Measurements from ENCODE around the gene NPSR1. TPM values are rescaled to one million over a fixed set of nuclear protein-coding genes. Genes with fewer than 3 reads are reported as not detected.

The NPSR1 gene
- total RNA-seq, 1 experiment from 2014 or later: not detected

DNA sequence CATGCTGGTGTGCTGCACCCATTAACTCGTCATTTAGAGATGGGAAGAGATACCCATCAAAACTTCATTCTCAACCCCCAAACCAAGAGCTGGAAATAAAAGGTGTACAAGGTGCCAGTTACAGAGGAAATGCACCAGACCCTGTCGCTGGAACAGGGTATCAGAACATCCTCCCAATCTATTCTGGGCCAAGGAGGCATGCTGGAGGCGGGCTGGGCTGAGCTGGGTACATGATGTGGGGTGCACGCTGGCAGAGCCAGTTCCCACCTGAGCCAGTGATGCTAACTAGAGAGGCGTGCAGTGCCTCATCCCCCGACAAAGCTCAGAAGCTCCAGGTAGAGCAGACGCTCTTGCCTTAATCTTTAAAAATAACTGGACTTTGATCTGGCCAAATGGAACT is 70.1 kb downstream of the NPSR1 start:
- Mint-ChIP-seq H3K36me3 (ENCODE audit: insufficient read depth in 1 of 3, low read depth in 3 of 3) (no peaks in the 10 kb centered on the region), H3K4me3 (no peak overlapping the region), H3K27me3 (ENCODE audit: low read depth) (no peaks in the 10 kb centered on the region), H3K27ac (no peak overlapping the region; a peak in 1 of 7 replicates), H3K9me3 (no peaks in the 10 kb centered on the region), H3K4me1 (no peaks in the 10 kb centered on the region)
- Histone ChIP-seq H3T11ph (ENCODE audit: low read length) (no peak overlapping the region), H3K23me2 (ENCODE audit: insufficient read length, low read depth, low read length, poor library complexity, severe bottlenecking) (no peaks in the 10 kb centered on the region), H3K56ac (ENCODE audit: insufficient read length, low read depth, low read length) (no peak overlapping the region), H3K4ac (ENCODE audit: low read depth, low read length) (no peak overlapping the region), H4K5ac (ENCODE audit: insufficient read length, low read depth, low read length) (no peak overlapping the region), H4K91ac (ENCODE audit: insufficient read length, low read depth, low read length) (no peak overlapping the region), H2BK5ac (ENCODE audit: insufficient read length, low read length) (no peak overlapping the region), H3K79me2 (ENCODE audit: insufficient read depth, low read length) (no peaks in the 10 kb centered on the region), H2AFZ (ENCODE audit: low read length) (no peak overlapping the region), H2BK15ac (ENCODE audit: low read depth, low read length) (no peak overlapping the region), H3K4me2 (ENCODE audit: insufficient read depth, insufficient read length, low read length) (no peak overlapping the region), H3K9ac (ENCODE audit: extremely low read depth, insufficient read length, low read length) (no peak overlapping the region), H4K8ac (replicated peaks; ENCODE audit: insufficient read length, low read depth, low read length) (no peak overlapping the region), H2AK5ac (ENCODE audit: insufficient read length, low read length) (no peak overlapping the region), H4K20me1 (ENCODE audit: control insufficient read depth, insufficient read depth, insufficient read length) (no peaks in the 10 kb centered on the region), H3K18ac (ENCODE audit: insufficient read length, low read depth, low read length) (no peak overlapping the region), H3K79me1 (ENCODE audit: insufficient read depth, low read depth, low read length, poor library complexity, severe bottlenecking) (no peaks in the 10 kb centered on the region), H3K23ac (ENCODE audit: insufficient read length, low read depth, low read length) (no peak overlapping the region), H3K14ac (ENCODE audit: insufficient read depth, low read length) (no peak overlapping the region), H2BK120ac (ENCODE audit: low read depth, low read length, poor library complexity, severe bottlenecking) (no peak overlapping the region), H3K9me3 (ENCODE audit: control insufficient read depth, low read depth, low read length) (no peaks in the 10 kb centered on the region), H2BK20ac (ENCODE audit: low read depth, low read length, poor library complexity, severe bottlenecking) (no peak overlapping the region), H3K27ac (ENCODE audit: insufficient read length, low read depth, low read length) (no peak overlapping the region), H3K27me3 (ENCODE audit: insufficient read depth, low read length) (no peaks in the 10 kb centered on the region), H3K4me1 (ENCODE audit: insufficient read depth, low read length) (no peaks in the 10 kb centered on the region; the same call in 1 of the 2 replicates), H2BK12ac (ENCODE audit: insufficient read length, low read depth, low read length) (no peak overlapping the region)
- TF ChIP-seq, protein P1, sequence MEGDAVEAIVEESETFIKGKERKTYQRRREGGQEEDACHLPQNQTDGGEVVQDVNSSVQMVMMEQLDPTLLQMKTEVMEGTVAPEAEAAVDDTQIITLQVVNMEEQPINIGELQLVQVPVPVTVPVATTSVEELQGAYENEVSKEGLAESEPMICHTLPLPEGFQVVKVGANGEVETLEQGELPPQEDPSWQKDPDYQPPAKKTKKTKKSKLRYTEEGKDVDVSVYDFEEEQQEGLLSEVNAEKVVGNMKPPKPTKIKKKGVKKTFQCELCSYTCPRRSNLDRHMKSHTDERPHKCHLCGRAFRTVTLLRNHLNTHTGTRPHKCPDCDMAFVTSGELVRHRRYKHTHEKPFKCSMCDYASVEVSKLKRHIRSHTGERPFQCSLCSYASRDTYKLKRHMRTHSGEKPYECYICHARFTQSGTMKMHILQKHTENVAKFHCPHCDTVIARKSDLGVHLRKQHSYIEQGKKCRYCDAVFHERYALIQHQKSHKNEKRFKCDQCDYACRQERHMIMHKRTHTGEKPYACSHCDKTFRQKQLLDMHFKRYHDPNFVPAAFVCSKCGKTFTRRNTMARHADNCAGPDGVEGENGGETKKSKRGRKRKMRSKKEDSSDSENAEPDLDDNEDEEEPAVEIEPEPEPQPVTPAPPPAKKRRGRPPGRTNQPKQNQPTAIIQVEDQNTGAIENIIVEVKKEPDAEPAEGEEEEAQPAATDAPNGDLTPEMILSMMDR (conservative IDR thresholded peaks at IDR 0.05): no peak
- no CpG with 5 or more reads among the region's 7 CpGs for WGBS (ENCODE audit: extremely low coverage, insufficient read length, low lambda C conversion rate)
- no peak for DNase-seq
